Measurements from ENCODE around the gene MAML2. TPM values are rescaled to one million over a fixed set of nuclear protein-coding genes. Genes with fewer than 3 reads are reported as not detected.

MAML2 gene
- polyA plus RNA-seq, 1 of the 3 experiments (the other 2 are of a cell fraction): 20.1 TPM

- H3K9me3 ChIP-seq: no peaks in the 10 kb centered on the region
- peaks cover 11 to 13% of the 10 kb centered on the region in 2 experiments for H3K36me3 ChIP-seq (replicated peaks in 1 of 2; ENCODE audit: control insufficient read depth in 1 of 2, insufficient read depth in 2 of 2, low read length in 1 of 2)
- H3K9me2 ChIP-seq: no peaks in the 10 kb centered on the region
- H3K4me3 ChIP-seq (ENCODE audit: low read depth in 2 of 2, low read length in 1 of 2): no peak overlapping the region
- no peak overlapping the region for H3K4me2 ChIP-seq
- H3K79me2 ChIP-seq (ENCODE audit: insufficient read depth): peaks cover 23% of the 10 kb centered on the region
- WGBS (ENCODE audit: low lambda C conversion rate): 88% methylated on average over 4 of the region's 4 CpGs
- no peak overlapping the region for H3K27ac ChIP-seq (ENCODE audit: low read depth in 2 of 2, low read length in 1 of 2)
- no peaks in the 10 kb centered on the region for H3K27me3 ChIP-seq (ENCODE audit: insufficient read depth)
- ChIA-PET CTCF (no interaction called here), POLR2A (no interaction called here)
- H4K20me1 ChIP-seq (ENCODE audit: insufficient read depth): peaks cover 3% of the 10 kb centered on the region; the same call in 1 of the 2 replicates
- TF ChIP-seq YY1 (IDR thresholded peaks at IDR 0.05; ENCODE audit: low read depth) (no peak), ELF1 (IDR thresholded peaks at IDR 0.05) (no peak), MXI1 (IDR thresholded peaks at IDR 0.05; ENCODE audit: low read depth, low read length) (no peak), RXRA (IDR thresholded peaks at IDR 0.05; ENCODE audit: borderline replicate concordance, low read depth) (no peak), SMC3 (IDR thresholded peaks at IDR 0.05; ENCODE audit: low read depth, low read length) (no peak), NFIC (IDR thresholded peaks at IDR 0.05; ENCODE audit: borderline replicate concordance) (no peak), USF2 (IDR thresholded peaks at IDR 0.05; ENCODE audit: borderline replicate concordance, low read depth, low read length) (no peak), FOXM1 (IDR thresholded peaks at IDR 0.05; ENCODE audit: low read depth) (no peak), EP300 (IDR thresholded peaks at IDR 0.05; ENCODE audit: borderline replicate concordance in 1 of 2, low read depth in 1 of 2, low read length in 1 of 2) (no peak), CHD2 (IDR thresholded peaks at IDR 0.05; ENCODE audit: low read length, partially characterized antibody) (no peak)
- TF ChIP-seq, protein P1, sequence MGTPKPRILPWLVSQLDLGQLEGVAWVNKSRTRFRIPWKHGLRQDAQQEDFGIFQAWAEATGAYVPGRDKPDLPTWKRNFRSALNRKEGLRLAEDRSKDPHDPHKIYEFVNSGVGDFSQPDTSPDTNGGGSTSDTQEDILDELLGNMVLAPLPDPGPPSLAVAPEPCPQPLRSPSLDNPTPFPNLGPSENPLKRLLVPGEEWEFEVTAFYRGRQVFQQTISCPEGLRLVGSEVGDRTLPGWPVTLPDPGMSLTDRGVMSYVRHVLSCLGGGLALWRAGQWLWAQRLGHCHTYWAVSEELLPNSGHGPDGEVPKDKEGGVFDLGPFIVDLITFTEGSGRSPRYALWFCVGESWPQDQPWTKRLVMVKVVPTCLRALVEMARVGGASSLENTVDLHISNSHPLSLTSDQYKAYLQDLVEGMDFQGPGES (IDR thresholded peaks at IDR 0.05; ENCODE audit: low read depth, low read length): no peak
- TF ChIP-seq, protein P2, sequence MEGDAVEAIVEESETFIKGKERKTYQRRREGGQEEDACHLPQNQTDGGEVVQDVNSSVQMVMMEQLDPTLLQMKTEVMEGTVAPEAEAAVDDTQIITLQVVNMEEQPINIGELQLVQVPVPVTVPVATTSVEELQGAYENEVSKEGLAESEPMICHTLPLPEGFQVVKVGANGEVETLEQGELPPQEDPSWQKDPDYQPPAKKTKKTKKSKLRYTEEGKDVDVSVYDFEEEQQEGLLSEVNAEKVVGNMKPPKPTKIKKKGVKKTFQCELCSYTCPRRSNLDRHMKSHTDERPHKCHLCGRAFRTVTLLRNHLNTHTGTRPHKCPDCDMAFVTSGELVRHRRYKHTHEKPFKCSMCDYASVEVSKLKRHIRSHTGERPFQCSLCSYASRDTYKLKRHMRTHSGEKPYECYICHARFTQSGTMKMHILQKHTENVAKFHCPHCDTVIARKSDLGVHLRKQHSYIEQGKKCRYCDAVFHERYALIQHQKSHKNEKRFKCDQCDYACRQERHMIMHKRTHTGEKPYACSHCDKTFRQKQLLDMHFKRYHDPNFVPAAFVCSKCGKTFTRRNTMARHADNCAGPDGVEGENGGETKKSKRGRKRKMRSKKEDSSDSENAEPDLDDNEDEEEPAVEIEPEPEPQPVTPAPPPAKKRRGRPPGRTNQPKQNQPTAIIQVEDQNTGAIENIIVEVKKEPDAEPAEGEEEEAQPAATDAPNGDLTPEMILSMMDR (IDR thresholded peaks at IDR 0.05): no peak
- no peak overlapping the region for H2AFZ ChIP-seq (ENCODE audit: low read depth)
- H3K9ac ChIP-seq: no peak overlapping the region
- 0 out of 4 replicates have a peak, but pooled peaks cover 0 to 4% of the 10 kb centered on the region in 2 experiments for H3K4me1 ChIP-seq (ENCODE audit: control insufficient read depth in 1 of 2, insufficient read depth in 2 of 2, low read depth in 1 of 2, low read length in 1 of 2)
- peaks cover 3% of the 10 kb centered on the region for H3F3A ChIP-seq (replicated peaks; ENCODE audit: insufficient read depth)
- no peak for DNase-seq
Observed at GRCh38 chr11:95994329-95994728, 348.7 kb downstream of the MAML2 start.

GRCh38 chr11:95993438-95994298 is 349.3 kb downstream of the MAML2 start:
- 94% methylated on average over 10 of the region's 10 CpGs for WGBS (ENCODE audit: low lambda C conversion rate)
- POLR2A ChIA-PET: no interaction called here
- H3K9me3 ChIP-seq: no peaks in the 10 kb centered on the region
- H3K9ac ChIP-seq: no peak overlapping the region
- no peak overlapping the region for H2AFZ ChIP-seq (ENCODE audit: low read depth)
- CTCF ChIA-PET: no interaction called here
- H3K36me3 ChIP-seq (replicated peaks in 1 of 2; ENCODE audit: control insufficient read depth in 1 of 2, insufficient read depth in 2 of 2, low read length in 1 of 2): peaks cover 17 to 19% of the 10 kb centered on the region in 2 experiments
- H3K27me3 ChIP-seq (ENCODE audit: insufficient read depth): no peaks in the 10 kb centered on the region
- no peak overlapping the region for H3K27ac ChIP-seq (ENCODE audit: low read depth in 2 of 2, low read length in 1 of 2)
- H3F3A ChIP-seq (replicated peaks; ENCODE audit: insufficient read depth): peaks cover 3% of the 10 kb centered on the region
- H3K4me2 ChIP-seq: no peak overlapping the region
- DNase-seq: no peak
- H3K79me2 ChIP-seq (ENCODE audit: insufficient read depth): peaks cover 23% of the 10 kb centered on the region
- peaks cover under 1% of the 10 kb centered on the region; the same call in 1 of the 2 replicates for H4K20me1 ChIP-seq (ENCODE audit: insufficient read depth)
- no peaks in the 10 kb centered on the region for H3K9me2 ChIP-seq
- H3K4me3 ChIP-seq (ENCODE audit: low read depth in 2 of 2, low read length in 1 of 2): no peak overlapping the region
- 0 out of 4 replicates have a peak, but pooled peaks cover 0 to 4% of the 10 kb centered on the region in 2 experiments for H3K4me1 ChIP-seq (ENCODE audit: control insufficient read depth in 1 of 2, insufficient read depth in 2 of 2, low read depth in 1 of 2, low read length in 1 of 2)
- TF ChIP-seq FOXM1 (IDR thresholded peaks at IDR 0.05; ENCODE audit: low read depth): no peak
- TF ChIP-seq JUND (IDR thresholded peaks at IDR 0.05): no peak
- TF ChIP-seq GABPA (IDR thresholded peaks at IDR 0.05; ENCODE audit: low read depth): no peak
- no peak for TF ChIP-seq FOSL2 (IDR thresholded peaks at IDR 0.05; ENCODE audit: borderline replicate concordance, low read depth)
- TF ChIP-seq TEAD4 (IDR thresholded peaks at IDR 0.05; ENCODE audit: borderline replicate concordance, insufficient read depth): no peak
- TF ChIP-seq USF1 (IDR thresholded peaks at IDR 0.05; ENCODE audit: borderline replicate concordance, low read depth): no peak
- no peak for TF ChIP-seq ZBTB33 (IDR thresholded peaks at IDR 0.05; ENCODE audit: borderline replicate concordance, low read depth)
- no peak for TF ChIP-seq RXRA (IDR thresholded peaks at IDR 0.05; ENCODE audit: borderline replicate concordance, low read depth)
- no peak for TF ChIP-seq CHD2 (IDR thresholded peaks at IDR 0.05; ENCODE audit: low read length, partially characterized antibody)
- TF ChIP-seq EZH2phosphoT487 (IDR thresholded peaks at IDR 0.05; ENCODE audit: borderline replicate concordance, low read depth): no peak
- no peak for TF ChIP-seq ELF1 (IDR thresholded peaks at IDR 0.05)
- no peak for TF ChIP-seq FOXJ3 (CRISPR knock-in tag; IDR thresholded peaks at IDR 0.05)

Data from SK-N-SH (cell line).